22Rv1 (cell line): ENCODE measurements around the gene PCCA.

Source experiments
- CTCF ChIP-seq: fragments of 450-650 bp; IDR thresholded peaks from 2 replicates; pipeline ENCODE4 v1.5.1; 2017; ENCODE audit warnings: mild to moderate bottlenecking
- ZFX ChIP-seq: fragments of 450-650 bp; IDR thresholded peaks from 2 replicates; pipeline ENCODE4 v1.6.1; 2017; ENCODE audit warnings: antibody characterized with exemption, borderline replicate concordance

- TF ChIP-seq CTCF (peak; percentile 76), ZFX (no peak)
These were observed 146.5 kb downstream of the PCCA start for GRCh38 chr13:100235311-100235901.
